Measurements from ENCODE around the gene ADRA1B.
A peak's percentile ranks its signal among the peaks of the same experiment; 100 is the strongest.
"Not testable (repeated sequence)": the region's sequence is repeated elsewhere in the genome, so short reads cannot be mapped to it uniquely, and the experiment has no call there.

The ADRA1B gene

GRCh38 chr5:159971931-159972461, 55.7 kb downstream of the ADRA1B start:
- peak; percentile 41 for DNase-seq

GRCh38 chr5:159972538-159973362, 56.5 kb downstream of the ADRA1B start:
- DNase-seq: peak; percentile 8

- DNase-seq: peak; percentile 5
Measured at GRCh38 chr5:159975462-159976019, 59.3 kb downstream of the ADRA1B start.

- DNase-seq: no peak
Measured at GRCh38 chr5:159976921-159977320, 60.6 kb downstream of the ADRA1B start.

GRCh38 chr5:159978358-159978757, 62.1 kb downstream of the ADRA1B start:
- DNase-seq: no peak

- DNase-seq: no peak
Measured at GRCh38 chr5:159982421-159983173, 66.3 kb downstream of the ADRA1B start.

- DNase-seq: peak; percentile 83
Measured at GRCh38 chr5:159987031-159987674, 70.9 kb downstream of the ADRA1B start.

GRCh38 chr5:159990506-159990905, 74.2 kb downstream of the ADRA1B start:
- DNase-seq: peak; percentile 7

GRCh38 chr5:159992566-159992965, 76.3 kb downstream of the ADRA1B start:
- DNase-seq: no peak

GRCh38 chr5:159993194-159993593, 76.9 kb downstream of the ADRA1B start:
- DNase-seq: no peak

- DNase-seq: no peak
Measured at GRCh38 chr5:159995907-159996306, 79.6 kb downstream of the ADRA1B start.

- no peak for DNase-seq
Measured at GRCh38 chr5:160001457-160001856, 85.2 kb downstream of the ADRA1B start.

- no peak for DNase-seq
Measured at GRCh38 chr5:160007514-160007913, 91.2 kb downstream of the ADRA1B start.

GRCh38 chr5:160008529-160008876, 92.2 kb downstream of the ADRA1B start:
- not testable (repeated sequence) for DNase-seq

GRCh38 chr5:160008877-160009590, 92.8 kb downstream of the ADRA1B start, which contains the start of gene TTC1:
TTC1 (plus strand) TSS chr5:160009139; CDS start chr5:160010529, 1,390 bp downstream.
- DNase-seq: peak; percentile 99

GRCh38 chr5:160009591-160009989, 93.3 kb downstream of the ADRA1B start:
- peak; percentile 10 for DNase-seq

GRCh38 chr5:160011471-160011870, 95.2 kb downstream of the ADRA1B start:
- DNase-seq: no peak

GRCh38 chr5:160014197-160014596, 97.9 kb downstream of the ADRA1B start:
- DNase-seq: not testable (repeated sequence)

GRCh38 chr5:160018945-160019625, 102.8 kb downstream of the ADRA1B start:
- DNase-seq: no peak

- DNase-seq: no peak
Measured at GRCh38 chr5:160020266-160020770, 104.0 kb downstream of the ADRA1B start.

- DNase-seq: no peak
Measured at GRCh38 chr5:160020964-160021363, 104.7 kb downstream of the ADRA1B start.
